ENCODE results near the gene LARP1B.
"Not testable (repeated sequence)": the region's sequence is repeated elsewhere in the genome, so short reads cannot be mapped to it uniquely, and the experiment has no call there.

The LARP1B gene

DNA sequence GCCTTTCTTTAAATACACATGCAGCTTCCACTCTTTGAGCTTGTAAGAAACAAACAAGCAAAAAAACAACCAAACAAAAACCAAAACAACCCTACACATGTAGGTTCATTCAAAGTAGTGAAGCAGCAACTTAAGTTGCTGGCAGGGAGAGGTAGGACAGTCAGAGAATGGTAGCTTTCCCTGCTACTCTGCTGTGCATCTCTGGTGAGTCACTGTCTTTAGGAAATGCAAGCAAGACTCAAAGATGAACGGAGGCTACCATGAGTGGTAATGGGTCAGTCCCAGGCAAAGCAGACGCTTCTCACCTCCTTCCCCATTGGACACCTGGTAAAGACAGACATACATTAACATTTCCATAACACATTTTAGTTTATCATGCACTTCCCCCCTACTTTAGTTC, 183.3 kb downstream of the LARP1B start:
- TF ChIP-seq, protein P1, sequence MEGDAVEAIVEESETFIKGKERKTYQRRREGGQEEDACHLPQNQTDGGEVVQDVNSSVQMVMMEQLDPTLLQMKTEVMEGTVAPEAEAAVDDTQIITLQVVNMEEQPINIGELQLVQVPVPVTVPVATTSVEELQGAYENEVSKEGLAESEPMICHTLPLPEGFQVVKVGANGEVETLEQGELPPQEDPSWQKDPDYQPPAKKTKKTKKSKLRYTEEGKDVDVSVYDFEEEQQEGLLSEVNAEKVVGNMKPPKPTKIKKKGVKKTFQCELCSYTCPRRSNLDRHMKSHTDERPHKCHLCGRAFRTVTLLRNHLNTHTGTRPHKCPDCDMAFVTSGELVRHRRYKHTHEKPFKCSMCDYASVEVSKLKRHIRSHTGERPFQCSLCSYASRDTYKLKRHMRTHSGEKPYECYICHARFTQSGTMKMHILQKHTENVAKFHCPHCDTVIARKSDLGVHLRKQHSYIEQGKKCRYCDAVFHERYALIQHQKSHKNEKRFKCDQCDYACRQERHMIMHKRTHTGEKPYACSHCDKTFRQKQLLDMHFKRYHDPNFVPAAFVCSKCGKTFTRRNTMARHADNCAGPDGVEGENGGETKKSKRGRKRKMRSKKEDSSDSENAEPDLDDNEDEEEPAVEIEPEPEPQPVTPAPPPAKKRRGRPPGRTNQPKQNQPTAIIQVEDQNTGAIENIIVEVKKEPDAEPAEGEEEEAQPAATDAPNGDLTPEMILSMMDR (conservative IDR thresholded peaks at IDR 0.05; ENCODE audit: low read depth, low read length), result no peak
- no peak overlapping the region for H3K4me3 ChIP-seq (ENCODE audit: low read depth, low read length)
- DNase-seq (ENCODE audit: low read depth), result peak; percentile 68

DNA sequence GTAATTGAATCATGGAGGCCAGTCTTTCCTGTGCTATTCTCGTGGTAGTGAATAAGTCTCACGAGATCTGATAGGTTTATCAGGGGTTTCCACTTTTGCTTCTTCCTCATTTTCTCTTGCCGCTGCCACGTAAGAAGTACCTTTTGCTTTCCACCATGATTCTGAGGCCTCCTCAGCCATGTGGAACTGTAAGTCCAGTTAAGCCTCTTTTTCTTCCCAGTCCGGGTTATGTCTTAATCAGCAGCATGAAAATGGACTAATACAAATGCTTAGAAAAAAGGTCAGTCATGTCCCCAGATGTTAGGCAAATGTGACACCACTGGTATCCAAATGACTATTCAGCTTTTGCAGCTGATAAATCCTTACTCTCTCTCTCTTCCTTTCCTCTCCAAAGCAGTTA, 184.3 kb downstream of the LARP1B start:
- not testable (repeated sequence) for DNase-seq (ENCODE audit: low read depth); H3K4me3 ChIP-seq (ENCODE audit: low read depth, low read length)

DNA sequence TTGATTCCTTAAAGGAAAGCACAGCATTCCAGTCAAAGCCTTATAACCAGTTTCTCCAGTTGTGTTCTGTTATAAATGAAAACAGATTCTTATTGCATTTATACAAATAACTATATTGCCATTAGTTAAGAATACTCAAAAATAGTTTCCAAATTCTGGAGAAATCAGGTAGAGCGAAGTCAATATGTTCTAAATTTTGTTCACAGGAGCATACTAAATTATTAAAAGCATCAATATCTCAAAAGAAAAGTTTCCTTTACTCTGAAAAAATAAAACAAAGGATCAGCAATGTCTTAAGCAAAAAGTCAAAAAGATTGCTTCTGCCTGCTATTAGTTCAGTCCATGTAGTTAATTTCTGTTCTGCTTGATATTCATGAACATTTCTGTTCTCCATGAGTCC, 186.8 kb downstream of the LARP1B start:
- TF ChIP-seq, protein P1 (conservative IDR thresholded peaks at IDR 0.05; ENCODE audit: low read depth, low read length), result no peak
- no peak for DNase-seq (ENCODE audit: low read depth)
- no peak overlapping the region for H3K4me3 ChIP-seq (ENCODE audit: low read depth, low read length)

DNA sequence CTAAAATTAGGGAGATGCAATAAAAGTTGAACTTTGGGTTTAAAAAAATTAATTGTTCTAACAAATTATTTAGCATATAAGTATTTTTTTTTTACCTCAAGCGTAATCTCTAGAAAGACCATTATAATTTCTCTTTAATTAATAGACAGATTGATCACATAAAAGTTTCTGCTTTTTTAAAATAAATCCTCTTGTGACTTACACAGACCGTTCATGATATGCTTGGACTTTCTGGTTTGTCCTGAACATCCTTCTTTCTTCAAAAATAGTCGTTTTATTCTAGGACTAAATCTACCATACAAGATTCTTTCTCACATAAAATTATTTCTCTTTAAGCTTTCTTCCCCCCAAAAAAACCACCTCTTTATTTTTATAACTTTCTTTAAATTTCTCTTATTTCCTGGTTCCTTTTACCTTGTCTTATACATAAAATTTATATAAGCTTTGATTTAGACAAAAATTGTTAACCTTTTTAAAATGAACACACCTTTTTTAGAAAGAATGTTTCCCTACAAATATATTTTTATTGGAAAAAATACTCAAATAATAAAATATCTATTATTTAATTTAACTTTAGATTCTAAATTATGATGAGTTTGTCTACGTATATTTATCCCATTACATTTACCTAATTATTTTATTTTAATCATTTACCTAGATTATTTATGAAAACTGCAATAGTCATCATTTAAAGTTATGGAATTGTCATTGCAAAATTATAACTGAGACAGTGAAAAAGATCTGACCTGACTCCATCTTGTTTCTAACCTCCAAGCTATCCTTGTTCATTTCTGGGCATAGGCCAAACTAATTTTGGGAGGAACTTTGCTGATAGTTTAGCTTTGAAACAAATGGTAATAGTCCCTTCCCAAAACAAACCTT, 188.9 kb downstream of the LARP1B start:
- H3K4me3 ChIP-seq (ENCODE audit: low read depth, low read length), result no peak overlapping the region
- no peak for DNase-seq (ENCODE audit: low read depth)
- TF ChIP-seq, protein P1 (conservative IDR thresholded peaks at IDR 0.05; ENCODE audit: low read depth, low read length), result no peak

DNA sequence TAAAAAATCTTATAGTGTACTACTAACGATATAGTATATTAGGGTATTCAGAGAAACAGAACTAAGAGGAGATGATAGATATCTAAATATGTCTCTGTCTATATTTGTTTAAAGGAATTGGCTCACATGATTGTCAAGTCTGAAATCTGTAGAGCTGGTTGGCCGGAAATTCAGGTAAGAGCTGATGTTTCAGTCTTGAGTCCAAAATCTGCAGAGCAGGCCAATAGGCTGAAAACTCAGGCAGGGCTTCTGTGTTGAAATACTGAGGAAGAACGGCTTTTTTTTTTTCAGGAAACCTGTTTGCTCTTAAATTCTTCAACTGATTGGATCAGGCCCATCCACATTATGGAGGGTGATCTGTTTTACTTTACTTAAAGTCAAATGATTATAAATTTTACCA, 194.8 kb downstream of the LARP1B start:
- TF ChIP-seq, protein P1 (conservative IDR thresholded peaks at IDR 0.05; ENCODE audit: low read depth, low read length), result no peak

DNA sequence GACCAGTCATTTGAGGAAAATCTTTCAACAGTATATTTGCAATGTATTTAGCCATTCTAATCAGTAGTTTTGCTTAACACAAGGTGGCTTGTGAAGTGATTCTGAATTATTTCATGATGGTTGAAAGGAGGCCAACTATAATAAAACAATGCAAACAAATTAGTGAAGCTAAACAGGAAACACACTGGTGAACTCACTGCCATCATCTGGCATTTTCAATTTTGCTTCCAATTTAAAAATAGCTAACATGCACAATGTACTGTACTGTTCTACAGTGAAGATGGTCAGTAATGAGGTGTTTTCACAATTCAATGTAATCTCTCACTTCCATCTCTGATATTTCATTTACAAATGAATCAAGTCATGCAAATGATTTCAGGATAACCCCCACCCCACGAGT, 195.4 kb downstream of the LARP1B start:
- no peak for DNase-seq (ENCODE audit: low read depth)
- H3K4me3 ChIP-seq (ENCODE audit: low read depth, low read length), result no peak overlapping the region
- TF ChIP-seq, protein P1 (conservative IDR thresholded peaks at IDR 0.05; ENCODE audit: low read depth, low read length), result no peak

More for the DNA sequence above, 194.8 kb downstream of the LARP1B start:
- no peak for DNase-seq (ENCODE audit: low read depth)
- no peak overlapping the region for H3K4me3 ChIP-seq (ENCODE audit: low read depth, low read length)

DNA sequence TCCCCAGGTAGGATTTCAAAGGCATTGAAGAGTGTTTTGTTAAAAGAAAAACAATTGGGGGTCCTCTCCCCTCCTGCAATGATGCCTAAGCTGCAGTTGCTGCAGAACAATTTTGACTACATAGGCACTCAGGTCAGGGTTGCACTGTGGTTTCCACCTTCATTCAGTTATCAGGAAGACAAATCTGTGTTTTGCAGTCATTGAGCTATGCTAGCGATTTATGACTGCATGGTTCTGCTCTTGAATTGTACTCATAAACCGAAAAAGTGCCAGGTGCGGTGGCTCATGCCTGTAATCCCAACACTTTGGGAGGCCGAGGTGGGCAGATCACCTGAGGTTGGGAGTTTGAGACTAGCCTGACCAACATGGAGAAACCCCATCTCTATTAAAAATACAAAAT, 197.1 kb downstream of the LARP1B start:
- H3K4me3 ChIP-seq (ENCODE audit: low read depth, low read length); DNase-seq (ENCODE audit: low read depth): not testable (repeated sequence)

DNA sequence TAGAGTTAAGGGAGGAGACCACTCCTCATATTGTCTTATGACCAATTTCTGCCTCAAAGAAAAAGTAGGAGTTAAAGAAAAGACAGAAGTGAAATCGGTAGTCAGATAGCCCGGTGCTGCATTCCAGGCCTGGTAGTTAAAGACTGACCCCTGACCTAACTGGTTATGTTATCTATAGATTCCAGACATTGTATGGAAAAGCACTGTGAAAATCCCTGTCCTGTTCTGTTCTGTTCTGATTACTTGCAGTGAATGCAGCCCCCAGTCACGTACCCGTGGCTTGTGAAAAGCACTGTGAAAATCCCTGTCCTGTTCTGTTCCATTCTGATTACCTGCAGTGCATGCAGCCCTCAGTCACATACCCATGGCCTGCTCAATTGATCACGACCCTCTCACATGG, 198.8 kb downstream of the LARP1B start:
- not testable (repeated sequence) for DNase-seq (ENCODE audit: low read depth); H3K4me3 ChIP-seq (ENCODE audit: low read depth, low read length)
